Transverse colon (tissue), 4 donors: Measurements from ENCODE around the gene INPP4B. TPM values are rescaled to one million over a fixed set of nuclear protein-coding genes. Genes with fewer than 3 reads are reported as not detected.

ENCODE experiments used
- DNase-seq: peaks from one replicate; pipeline ENCODE4 v3.0.0-alpha.2; 2019
- H3K27ac ChIP-seq, 4 donors: fragments of 200-600 bp; sonication (generic); 2 replicates each; pipeline ENCODE4 v1.5.1; 2016 to 2018; ENCODE audit warnings: inconsistent platforms in 4 of 4
- H3K27me3 ChIP-seq: fragments of 200-600 bp; sonication (generic); 2 replicates; pipeline ENCODE4 v1.5.1; 2017; ENCODE audit warnings: inconsistent platforms
- H3K36me3 ChIP-seq, 4 donors: fragments of 200-600 bp; sonication (generic); 2 replicates each; pipeline ENCODE4 v1.5.1; 2017 to 2019; ENCODE audit warnings: inconsistent platforms in 4 of 4
- H3K4me1 ChIP-seq, 4 donors: fragments of 200-600 bp; sonication (generic); 2 replicates each; pipeline ENCODE4 v1.5.1; 2017 to 2020; ENCODE audit warnings: inconsistent platforms in 4 of 4
- H3K4me3 ChIP-seq, 4 donors: fragments of 200-600 bp; sonication (generic); 1 replicate in 1 of 4; 2 replicates in 3 of 4; pipeline versions ENCODE4 v1.5.1 to v1.6.1; 2017 to 2019; ENCODE audit warnings: inconsistent platforms in 4 of 4
- H3K9me3 ChIP-seq, 2 donors: fragments of 200-600 bp; sonication (generic); 2 replicates each; pipeline ENCODE4 v1.5.1; 2017 to 2019; ENCODE audit warnings: inconsistent platforms in 2 of 2
- EP300 ChIP-seq: sonication (generic); formaldehyde crosslinking; IDR thresholded peaks from one replicate; pipeline ENCODE4 v1.6.1; 2017; ENCODE audit warnings: antibody characterized with exemption, low read depth
- POLR2A ChIP-seq: fragments of 450-650 bp; IDR thresholded peaks from one replicate; pipeline ENCODE4 v1.6.1; 2016; ENCODE audit warnings: antibody characterized with exemption, mild to moderate bottlenecking, moderate library complexity
- POLR2AphosphoS5 ChIP-seq, 3 donors: sonication (generic); formaldehyde crosslinking; IDR thresholded peaks; one replicate each; pipeline ENCODE4 v1.6.1; 2016; ENCODE audit warnings: antibody characterized with exemption in 3 of 3
- WGBS, 2 donors: methylation state at CpG; one replicate each; pipeline ENCODE4 v1.1.5; 2018; ENCODE audit warnings: low coverage in 1 of 2; 5-methylcytosine and 5-hydroxymethylcytosine counted together
- in situ Hi-C, 4 donors: fragments of 200-750 bp; cut with MboI; loops; one replicate each; pipeline versions ENCODE4 v1.15.0 to v1.15.1; 2017; ENCODE audit warnings: low sequenced_read_pairs in 3 of 4, low pct_ligation_motif_present in 1 of 4, low pct_unique_long_range_greater_than_20kb in 1 of 4
- intact Hi-C: fragments of 100-400 bp; cut with DNase I; formaldehyde crosslinking; loops from one replicate; pipeline ENCODE4 v1.15.1; 2023; ENCODE audit warnings: low total_unique reads
- total RNA-seq, 4 donors: library from RNA; depleted of rRNA; stranded (reverse); fragments of >200 nt; gene quantifications; one replicate each; pipeline ENCODE4 v1.1.0, GENCODE V29; 2016
- TF ChIP-seq, protein P1 (sequence below), 5 experiments: fragments of 200-600 bp in 3 of 5; fragments of 450-650 bp in 2 of 5; sonication (generic) in 3 of 5; IDR thresholded peaks; 1 replicate in 2 of 5; 2 replicates in 3 of 5; pipeline ENCODE4 v1.5.1; 2016 to 2017; ENCODE audit warnings: antibody characterized with exemption in 5 of 5, inconsistent platforms in 3 of 5, mild to moderate bottlenecking in 2 of 5, moderate library complexity in 1 of 5

The INPP4B gene
- total RNA-seq, 4 donors from 2014 or later = 18.3 to 33.8 (median 31.4) TPM

- 42 to 43% methylated on average over 1 of the region's 1 CpG for WGBS, 2 donors
- TF ChIP-seq EP300 = no peak
- TF ChIP-seq, protein P1, sequence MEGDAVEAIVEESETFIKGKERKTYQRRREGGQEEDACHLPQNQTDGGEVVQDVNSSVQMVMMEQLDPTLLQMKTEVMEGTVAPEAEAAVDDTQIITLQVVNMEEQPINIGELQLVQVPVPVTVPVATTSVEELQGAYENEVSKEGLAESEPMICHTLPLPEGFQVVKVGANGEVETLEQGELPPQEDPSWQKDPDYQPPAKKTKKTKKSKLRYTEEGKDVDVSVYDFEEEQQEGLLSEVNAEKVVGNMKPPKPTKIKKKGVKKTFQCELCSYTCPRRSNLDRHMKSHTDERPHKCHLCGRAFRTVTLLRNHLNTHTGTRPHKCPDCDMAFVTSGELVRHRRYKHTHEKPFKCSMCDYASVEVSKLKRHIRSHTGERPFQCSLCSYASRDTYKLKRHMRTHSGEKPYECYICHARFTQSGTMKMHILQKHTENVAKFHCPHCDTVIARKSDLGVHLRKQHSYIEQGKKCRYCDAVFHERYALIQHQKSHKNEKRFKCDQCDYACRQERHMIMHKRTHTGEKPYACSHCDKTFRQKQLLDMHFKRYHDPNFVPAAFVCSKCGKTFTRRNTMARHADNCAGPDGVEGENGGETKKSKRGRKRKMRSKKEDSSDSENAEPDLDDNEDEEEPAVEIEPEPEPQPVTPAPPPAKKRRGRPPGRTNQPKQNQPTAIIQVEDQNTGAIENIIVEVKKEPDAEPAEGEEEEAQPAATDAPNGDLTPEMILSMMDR (IDR thresholded peaks at IDR 0.05) = no peak
- TF ChIP-seq POLR2AphosphoS5 (IDR thresholded peaks at IDR 0.05) = no peak
- no peak for TF ChIP-seq POLR2A
- Histone ChIP-seq H3K27ac (peak overlapping the region; percentile 35 to 60 (median 54)), H3K27me3 (no peaks in the 10 kb centered on the region), H3K4me3 (no peak overlapping the region), H3K9me3 (no peaks in the 10 kb centered on the region), H3K4me1 (peaks cover 0 to 54% (median 22%) of the 10 kb centered on the region in 4 donors), H3K36me3 (no peaks in the 10 kb centered on the region)
- in situ Hi-C loops = loop anchor here in 2 of 4 donors (10.0 to 25.0 kb wide), 2 partner anchors 489 to 496 kb away; partner anchors contain the start of gene INPP4B (in 2 of the 2)
- intact Hi-C loops = no loop called here
- no peak for DNase-seq
These were observed 497.5 kb downstream of the INPP4B start for GRCh38 chr4:142348613-142349021.

DNA sequence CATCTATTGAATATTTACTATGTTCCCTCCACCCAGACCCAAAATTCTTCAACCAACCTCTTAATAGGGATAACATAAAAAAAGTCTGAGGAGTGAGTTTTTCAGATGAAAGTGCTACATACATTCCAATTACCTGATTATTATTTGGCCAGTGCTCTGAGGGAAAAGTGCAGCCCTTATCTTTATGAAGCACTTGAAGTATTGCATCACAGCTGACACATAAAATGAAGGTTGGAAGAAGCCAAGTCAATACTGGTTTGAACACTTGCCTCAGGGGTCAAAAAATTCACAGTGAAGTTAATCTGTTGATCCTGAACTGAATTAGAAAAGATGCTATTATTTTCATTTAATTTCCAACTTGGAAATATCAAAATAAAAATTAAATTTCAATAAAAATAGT is 498.9 kb downstream of the INPP4B start:
- no peak for TF ChIP-seq POLR2A
- no peak for TF ChIP-seq POLR2AphosphoS5 (IDR thresholded peaks at IDR 0.05)
- TF ChIP-seq, protein P1 (IDR thresholded peaks at IDR 0.05) = no peak
- no peak for TF ChIP-seq EP300
- Histone ChIP-seq H3K27me3 (no peaks in the 10 kb centered on the region), H3K4me1 (peaks cover 0 to 40% (median 17%) of the 10 kb centered on the region in 4 donors), H3K36me3 (no peaks in the 10 kb centered on the region), H3K4me3 (no peak overlapping the region), H3K27ac (no peak overlapping the region), H3K9me3 (no peaks in the 10 kb centered on the region)
- intact Hi-C loops = no loop called here
- DNase-seq = no peak
- in situ Hi-C loops = loop anchor here in 2 of 4 donors (10.0 to 25.0 kb wide), 2 partner anchors 490 to 498 kb away; partner anchors contain the start of gene INPP4B (in 2 of the 2)

- Histone ChIP-seq H3K36me3 (no peaks in the 10 kb centered on the region), H3K27ac (no peak overlapping the region), H3K4me1 (peaks cover 0 to 27% (median 12%) of the 10 kb centered on the region in 4 donors), H3K27me3 (no peaks in the 10 kb centered on the region), H3K9me3 (no peaks in the 10 kb centered on the region), H3K4me3 (no peak overlapping the region)
- intact Hi-C loops = no loop called here
- in situ Hi-C loops = loop anchor here in 2 of 4 donors (10.0 to 25.0 kb wide), 2 partner anchors 491 to 499 kb away; partner anchors contain the start of gene INPP4B (in 2 of the 2)
- TF ChIP-seq EP300 = no peak
- TF ChIP-seq, protein P1 (IDR thresholded peaks at IDR 0.05) = no peak
- no peak for TF ChIP-seq POLR2A
- TF ChIP-seq POLR2AphosphoS5 (IDR thresholded peaks at IDR 0.05) = no peak
- no peak for DNase-seq
- 64 to 69% methylated on average over 2 of the region's 2 CpGs for WGBS, 2 donors
These were observed 500.2 kb downstream of the INPP4B start for GRCh38 chr4:142345924-142346323.

GRCh38 chr4:142341268-142341667 is 504.8 kb downstream of the INPP4B start:
- H3K36me3 ChIP-seq = no peaks in the 10 kb centered on the region
- H3K4me1 ChIP-seq = no peaks in the 10 kb centered on the region
- no peaks in the 10 kb centered on the region for H3K27me3 ChIP-seq
- in situ Hi-C loops (loop anchor here in 2 of 4 donors (10.0 to 25.0 kb wide), 2 partner anchors 496 to 504 kb away; partner anchors contain the start of gene INPP4B (in 2 of the 2)), intact Hi-C loops (no loop called here)
- no peak for DNase-seq
- 87 to 89% methylated on average over 2 to 4 of the region's 4 CpGs for WGBS, 2 donors
- TF ChIP-seq POLR2AphosphoS5 (IDR thresholded peaks at IDR 0.05) = no peak
- no peak for TF ChIP-seq EP300
- TF ChIP-seq, protein P1 (IDR thresholded peaks at IDR 0.05) = no peak
- no peak for TF ChIP-seq POLR2A
- no peak overlapping the region for H3K27ac ChIP-seq
- H3K4me3 ChIP-seq = no peak overlapping the region
- H3K9me3 ChIP-seq = no peaks in the 10 kb centered on the region
